Endothelial cell of umbilical vein (primary cell): Measurements from ENCODE around the gene ABHD4. TPM values are rescaled to one million over a fixed set of nuclear protein-coding genes. Genes with fewer than 3 reads are reported as not detected.

Experiments used
- BruUV-seq: library from RNA; stranded (reverse); fragments of 400-500 nt; replicated peaks from 2 replicates; lab custom pipeline; 2021; lab: Mats Ljungman, UMichigan
- CTCF ChIA-PET: fragments of 300-600, 350-600 bp; sonication (Branson Sonifier 250); formaldehyde crosslinking; loops from one replicate; lab custom pipeline; 2021; ENCODE audit warnings: antibody characterized with exemption, inconsistent platforms; lab: Charles Lee
- POLR2A ChIA-PET: fragments of 300-600, 350-600 bp; sonication (Branson Sonifier 250); formaldehyde crosslinking; loops from one replicate; lab custom pipeline; 2021; ENCODE audit warnings: antibody characterized with exemption, inconsistent platforms; lab: Charles Lee
- DNase-seq: peaks from one replicate; pipeline ENCODE4 v3.0.0-alpha.2; 2011; ENCODE audit warnings: low read depth, low spot score
- FAIRE-seq: peaks from 2 replicates; lab custom pipeline; 2011; peaks lifted over from hg19 to GRCh38; lab: Jason Lieb, UNC
- H2AFZ ChIP-seq: 2 replicates; pipeline ENCODE4 v1.6.0; 2012; ENCODE audit warnings: low read depth, low read length, control low read depth, inconsistent platforms
- H3K27ac ChIP-seq: 2 replicates; pipeline ENCODE4 v1.5.1; 2011; ENCODE audit warnings: low read depth, mild to moderate bottlenecking, control low read depth, low read length, moderate library complexity; ENCODE audit not compliant: insufficient read depth
- H3K27me3 ChIP-seq, 2 experiments: 2 replicates each; pipeline versions ENCODE4 v1.6.0 to v1.6.1; 2011; ENCODE audit warnings: low read length in 2 of 2, mixed read lengths in 1 of 2; ENCODE audit not compliant: control insufficient read depth in 2 of 2, insufficient read depth in 2 of 2
- H3K36me3 ChIP-seq, 2 experiments: 2 replicates in 1 of 2; 3 replicates in 1 of 2; pipeline ENCODE4 v1.5.1; 2011; ENCODE audit warnings: low read length in 2 of 2, mild to moderate bottlenecking in 1 of 2, moderate library complexity in 1 of 2; ENCODE audit not compliant: control insufficient read depth in 2 of 2, insufficient read depth in 2 of 2; ENCODE audit errors: extremely low read depth in 1 of 2
- H3K4me1 ChIP-seq: 3 replicates; pipeline ENCODE4 v1.5.1; 2011; ENCODE audit warnings: mild to moderate bottlenecking, low read length; ENCODE audit not compliant: control insufficient read depth, insufficient read depth; ENCODE audit errors: extremely low read depth
- H3K4me2 ChIP-seq: 2 replicates; pipeline ENCODE4 v1.6.1; 2011; ENCODE audit warnings: low read length, control low read depth, mixed read lengths; ENCODE audit not compliant: insufficient read depth
- H3K4me3 ChIP-seq, 3 experiments: fragments of 200-600 bp in 1 of 3; sonication (generic), shearing (Covaris generic) in 1 of 3; replicated peaks in 1 of 3; 2 replicates each; pipeline ENCODE4 v1.5.1; 2011 to 2016; ENCODE audit warnings: control low read depth in 3 of 3, low read length in 3 of 3, mild to moderate bottlenecking in 2 of 3, inconsistent platforms in 1 of 3, low read depth in 1 of 3, moderate library complexity in 1 of 3; ENCODE audit not compliant: insufficient read depth in 1 of 3
- H3K79me2 ChIP-seq: 2 replicates; pipeline ENCODE4 v1.6.0; 2012; ENCODE audit warnings: low read length, inconsistent platforms; ENCODE audit not compliant: control insufficient read depth, insufficient read depth
- H3K9ac ChIP-seq: replicated peaks from 2 replicates; pipeline ENCODE3; 2011; ENCODE audit warnings: low read length, control low read depth; ENCODE audit not compliant: insufficient read depth; ENCODE audit errors: extremely low read depth
- H3K9me1 ChIP-seq: replicated peaks from 3 replicates; pipeline ENCODE4 v1.6.0; 2011; ENCODE audit warnings: mild to moderate bottlenecking, low read length; ENCODE audit not compliant: control insufficient read depth, insufficient read depth; ENCODE audit errors: extremely low read depth
- H3K9me3 ChIP-seq: replicated peaks from 2 replicates; pipeline ENCODE4 v1.5.1; 2012; ENCODE audit warnings: low read length, inconsistent platforms; ENCODE audit not compliant: control insufficient read depth, insufficient read depth
- H4K20me1 ChIP-seq: replicated peaks from 2 replicates; pipeline ENCODE3; 2011; ENCODE audit warnings: mild to moderate bottlenecking, low read length; ENCODE audit not compliant: control insufficient read depth, insufficient read depth; ENCODE audit errors: extremely low read depth
- EZH2 ChIP-seq: IDR thresholded peaks from 2 replicates; pipeline ENCODE4 v1.6.1; 2012; ENCODE audit warnings: borderline replicate concordance, low read depth, mild to moderate bottlenecking, moderate library complexity, low read length, inconsistent platforms; ENCODE audit not compliant: severe bottlenecking
- FOS ChIP-seq: IDR thresholded peaks from 2 replicates; pipeline ENCODE4 v1.6.1; 2011; ENCODE audit warnings: mild to moderate bottlenecking, low read length, moderate library complexity, borderline replicate concordance; ENCODE audit not compliant: insufficient read depth
- MAX ChIP-seq: IDR thresholded peaks from 2 replicates; pipeline ENCODE4 v1.6.1; 2011; ENCODE audit not compliant: insufficient read depth, insufficient read length
- MYC ChIP-seq: IDR thresholded peaks from one replicate; pipeline ENCODE4 v1.6.1; 2011; ENCODE audit warnings: mild to moderate bottlenecking, low read depth, low read length
- POLR2A ChIP-seq: IDR thresholded peaks from 2 replicates; pipeline ENCODE4 v1.6.1; 2012; ENCODE audit warnings: low read depth, mild to moderate bottlenecking, control low read depth, low read length
- dilution Hi-C: fragments of 300-500 bp; cut with MboI; formaldehyde crosslinking; loops from one replicate; pipeline ENCODE4 v1.15.0; 2019; ENCODE audit warnings: low sequenced_read_pairs; ENCODE audit not compliant: extremely low pct_ligation_motif_present
- intact Hi-C: fragments of 100-400 bp; cut with micrococcal nuclease; formaldehyde crosslinking; loops from one replicate; pipeline ENCODE4 v1.10.0; 2022
- polyA plus RNA-seq, 4 experiments: library from polyadenylated mRNA; depleted of rRNA in 3 of 4; stranded (reverse) in 3 of 4; unstranded in 1 of 4; fragments of >200 nt; gene quantifications; 2 replicates each; pipeline versions ENCODE4 v1.2.1 to v1.2.3, GENCODE V29; 2011 to 2012; ENCODE audit warnings: missing spikeins in 1 of 4
- total RNA-seq: library from RNA; stranded (reverse); gene quantifications from 2 replicates; pipeline ENCODE4 v1.2.3, GENCODE V29; 2021
- TF ChIP-seq, protein P1 (sequence below), 2 donors: IDR thresholded peaks; 1 replicate in 1 of 2; 2 replicates in 1 of 2; pipeline ENCODE4 v1.5.1; 2011; ENCODE audit warnings: low read length in 2 of 2, mild to moderate bottlenecking in 2 of 2, moderate library complexity in 2 of 2, control low read depth in 1 of 2, inconsistent platforms in 1 of 2, low read depth in 1 of 2; ENCODE audit not compliant: insufficient read depth in 1 of 2; ENCODE audit errors: extremely low read depth in 1 of 2

ABHD4 gene
- total and polyA plus RNA-seq, 2 donors (not counting 3 experiments of a cell fraction or from before 2014, with no cell fraction given), result 34.8 to 45.5 TPM

DNA sequence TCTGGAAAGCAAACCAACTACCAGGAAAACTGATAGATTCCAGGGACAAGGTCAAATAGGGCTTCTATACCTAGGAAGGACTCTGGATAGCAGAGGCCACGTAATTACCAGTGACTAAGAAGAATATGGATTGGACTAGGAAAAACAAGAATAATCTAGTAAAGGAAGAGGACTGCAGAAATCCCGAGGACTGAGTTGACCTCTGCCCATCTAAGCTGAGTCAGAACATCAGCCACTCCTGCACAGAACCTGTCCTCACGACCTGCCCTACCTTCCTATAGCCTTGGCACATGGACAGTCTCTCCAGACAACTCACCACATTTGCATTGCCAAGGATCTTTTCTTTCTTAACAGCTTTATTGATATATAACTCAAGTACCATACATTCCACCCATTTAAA is 43.7 kb downstream of the ABHD4 start:
- dilution Hi-C loops, result no loop called here
- H3K4me2 ChIP-seq, result no peak overlapping the region
- no peak for TF ChIP-seq EZH2
- TF ChIP-seq MAX, result no peak
- TF ChIP-seq POLR2A, result no peak
- no peak for TF ChIP-seq MYC
- TF ChIP-seq, protein P1, sequence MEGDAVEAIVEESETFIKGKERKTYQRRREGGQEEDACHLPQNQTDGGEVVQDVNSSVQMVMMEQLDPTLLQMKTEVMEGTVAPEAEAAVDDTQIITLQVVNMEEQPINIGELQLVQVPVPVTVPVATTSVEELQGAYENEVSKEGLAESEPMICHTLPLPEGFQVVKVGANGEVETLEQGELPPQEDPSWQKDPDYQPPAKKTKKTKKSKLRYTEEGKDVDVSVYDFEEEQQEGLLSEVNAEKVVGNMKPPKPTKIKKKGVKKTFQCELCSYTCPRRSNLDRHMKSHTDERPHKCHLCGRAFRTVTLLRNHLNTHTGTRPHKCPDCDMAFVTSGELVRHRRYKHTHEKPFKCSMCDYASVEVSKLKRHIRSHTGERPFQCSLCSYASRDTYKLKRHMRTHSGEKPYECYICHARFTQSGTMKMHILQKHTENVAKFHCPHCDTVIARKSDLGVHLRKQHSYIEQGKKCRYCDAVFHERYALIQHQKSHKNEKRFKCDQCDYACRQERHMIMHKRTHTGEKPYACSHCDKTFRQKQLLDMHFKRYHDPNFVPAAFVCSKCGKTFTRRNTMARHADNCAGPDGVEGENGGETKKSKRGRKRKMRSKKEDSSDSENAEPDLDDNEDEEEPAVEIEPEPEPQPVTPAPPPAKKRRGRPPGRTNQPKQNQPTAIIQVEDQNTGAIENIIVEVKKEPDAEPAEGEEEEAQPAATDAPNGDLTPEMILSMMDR (IDR thresholded peaks at IDR 0.05; ENCODE audit: extremely low read depth in 1 of 2, insufficient read depth in 1 of 2, low read depth in 1 of 2, low read length in 2 of 2), result no peak
- no peak for TF ChIP-seq FOS
- no peak overlapping the region for H3K27ac ChIP-seq
- H3K4me1 ChIP-seq, result no peaks in the 10 kb centered on the region
- POLR2A ChIA-PET, result interaction anchor here (0.6 kb wide), 1 partner anchor 73 kb away, joined by 4 read pairs; no protein-coding TSS in a partner anchor
- no peak for FAIRE-seq
- intact Hi-C loops, result no loop called here
- no peaks in the 10 kb centered on the region for H3K79me2 ChIP-seq
- no peaks in the 10 kb centered on the region for H4K20me1 ChIP-seq
- H3K9me1 ChIP-seq, result no peaks in the 10 kb centered on the region
- DNase-seq, result no peak
- CTCF ChIA-PET, result interaction anchor here (0.7 to 3.4 kb wide), 7 partner anchors 8 to 267 kb away, joined by 3 to 13 read pairs (median 3); no protein-coding TSS in a partner anchor
- no peak overlapping the region for H2AFZ ChIP-seq
- H3K27me3 ChIP-seq, result no peaks in the 10 kb centered on the region
- H3K4me3 ChIP-seq, result no peak overlapping the region
- no TSS peak for BruUV-seq
- H3K9ac ChIP-seq, result no peak overlapping the region
- H3K36me3 ChIP-seq, result no peaks in the 10 kb centered on the region
- no peaks in the 10 kb centered on the region for H3K9me3 ChIP-seq
